ENCODE data around the gene TNRC6C.

The TNRC6C gene

GRCh38 chr17:78129351-78130089, 171.0 kb downstream of the TNRC6C start:
- TF ChIP-seq CTCF (IDR thresholded peaks at IDR 0.05; ENCODE audit: extremely low read depth, missing control alignments), result no peak
- peak; percentile 31 for DNase-seq (ENCODE audit: low spot score)

GRCh38 chr17:78130090-78130436, 171.6 kb downstream of the TNRC6C start:
- DNase-seq (ENCODE audit: low spot score), result peak; percentile 30
- no peak for TF ChIP-seq CTCF (IDR thresholded peaks at IDR 0.05; ENCODE audit: extremely low read depth, missing control alignments)

- no peak for TF ChIP-seq CTCF (IDR thresholded peaks at IDR 0.05; ENCODE audit: extremely low read depth, missing control alignments)
- peak; percentile 80 for DNase-seq (ENCODE audit: low spot score)
These were observed 172.1 kb downstream of the TNRC6C start, which contains the start of gene TMC8 for GRCh38 chr17:78130437-78131101. Gene TMC8 (plus strand): TSS chr17:78130771. CDS start chr17:78131589, 818 bp downstream.

GRCh38 chr17:78131172-78132083, 172.9 kb downstream of the TNRC6C start:
- peak; percentile 60 for DNase-seq (ENCODE audit: low spot score)
- TF ChIP-seq CTCF (IDR thresholded peaks at IDR 0.05; ENCODE audit: extremely low read depth, missing control alignments), result no peak

GRCh38 chr17:78132084-78132676, 173.7 kb downstream of the TNRC6C start:
- TF ChIP-seq CTCF (IDR thresholded peaks at IDR 0.05; ENCODE audit: extremely low read depth, missing control alignments), result no peak
- DNase-seq (ENCODE audit: low spot score), result peak; percentile 76

- TF ChIP-seq CTCF (IDR thresholded peaks at IDR 0.05; ENCODE audit: extremely low read depth, missing control alignments), result no peak
These were observed 174.3 kb downstream of the TNRC6C start for GRCh38 chr17:78132767-78133178.

More at GRCh38 chr17:78132767-78133178, 174.3 kb downstream of the TNRC6C start:
- DNase-seq (ENCODE audit: low spot score), result no peak

Measured in GM20000 (cell line).